Thymus (tissue), 11 donors: Measurements from ENCODE around the gene DCHS2. TPM values are rescaled to one million over a fixed set of nuclear protein-coding genes. Genes with fewer than 3 reads are reported as not detected.

ENCODE experiments used
- DNase-seq, 9 donors: peaks; one replicate each; pipeline ENCODE4 v3.0.0-alpha.2; 2013; ENCODE audit warnings: low spot score in 9 of 9, low read depth in 6 of 9, missing footprints in 1 of 9
- H3K27ac ChIP-seq, 2 donors: one replicate each; pipeline ENCODE4 v1.5.1; 2013; ENCODE audit warnings: control low read depth in 1 of 2, low read depth in 1 of 2, low read length in 1 of 2, mild to moderate bottlenecking in 1 of 2, moderate library complexity in 1 of 2
- H3K27me3 ChIP-seq, 2 donors: one replicate each; pipeline ENCODE4 v1.5.1; 2013; ENCODE audit warnings: low read length in 1 of 2; ENCODE audit not compliant: control insufficient read depth in 2 of 2, insufficient read depth in 1 of 2
- H3K36me3 ChIP-seq, 2 donors: one replicate each; pipeline ENCODE4 v1.5.1; 2013; ENCODE audit warnings: low read length in 1 of 2, mild to moderate bottlenecking in 1 of 2, moderate library complexity in 1 of 2; ENCODE audit not compliant: control insufficient read depth in 2 of 2, insufficient read depth in 2 of 2
- H3K4me1 ChIP-seq, 2 donors: one replicate each; pipeline ENCODE4 v1.5.1; 2013; ENCODE audit warnings: low read length in 2 of 2; ENCODE audit not compliant: control insufficient read depth in 2 of 2, insufficient read depth in 2 of 2
- H3K4me3 ChIP-seq, 2 donors: one replicate each; pipeline ENCODE4 v1.5.1; 2013; ENCODE audit warnings: low read length in 2 of 2, control low read depth in 1 of 2, mild to moderate bottlenecking in 1 of 2
- H3K9me3 ChIP-seq, 2 donors: one replicate each; pipeline ENCODE4 v1.5.1; 2013; ENCODE audit warnings: low read length in 1 of 2, mild to moderate bottlenecking in 1 of 2; ENCODE audit not compliant: control insufficient read depth in 2 of 2, insufficient read depth in 1 of 2
- WGBS: extraction: QIAGEN DNeasy Blood & Tissue Kit; methylation state at CpG from one replicate; pipeline ENCODE4 v1.1.7; 2013; 5-methylcytosine and 5-hydroxymethylcytosine counted together
- polyA plus RNA-seq: library from polyadenylated mRNA; stranded (reverse); fragments of 200-250 nt; gene quantifications from one replicate; pipeline ENCODE4 v1.2.3, GENCODE V29; 2013
- total RNA-seq: library from RNA; stranded (reverse); fragments of 120-200 nt; gene quantifications from one replicate; pipeline ENCODE4 v1.2.4, GENCODE V29; 2013
- donor health status: healthy.

Gene DCHS2
- total and polyA plus RNA-seq, 2 donors, result 0.07 to 0.19 TPM

- Histone ChIP-seq H3K27me3 (no peaks in the 10 kb centered on the region), H3K36me3 (no peaks in the 10 kb centered on the region), H3K9me3 (no peaks in the 10 kb centered on the region), H3K27ac (no peak overlapping the region), H3K4me3 (no peak overlapping the region), H3K4me1 (no peaks in the 10 kb centered on the region)
- no peak for DNase-seq
Measured at GRCh38 chr4:154315741-154316140, 175.9 kb downstream of the DCHS2 start.

DNA sequence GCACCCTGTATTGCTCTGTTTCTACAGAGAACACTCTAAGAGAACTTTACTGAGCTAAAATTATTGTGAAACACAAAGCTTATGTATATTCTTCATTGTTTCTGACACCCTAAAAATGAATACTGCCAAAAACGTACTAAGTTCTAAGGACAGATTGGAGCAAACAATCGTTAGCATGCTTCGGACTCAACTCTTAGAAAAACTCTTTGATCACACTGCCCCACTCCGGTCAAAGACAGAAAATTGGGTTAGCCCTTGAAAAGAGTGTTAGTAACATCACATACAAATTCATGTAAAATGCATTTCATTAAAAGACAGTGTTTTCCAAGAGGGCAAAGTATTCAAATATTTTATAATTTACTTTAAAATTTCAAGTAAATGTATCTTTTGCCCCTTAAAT is 177.4 kb downstream of the DCHS2 start:
- H3K9me3 ChIP-seq, result no peaks in the 10 kb centered on the region
- no peaks in the 10 kb centered on the region for H3K27me3 ChIP-seq
- H3K4me1 ChIP-seq, result no peaks in the 10 kb centered on the region
- DNase-seq, result no peak
- no peak overlapping the region for H3K27ac ChIP-seq
- 57% methylated on average over 4 of the region's 4 CpGs for WGBS
- H3K4me3 ChIP-seq, result no peak overlapping the region
- no peaks in the 10 kb centered on the region for H3K36me3 ChIP-seq

- Histone ChIP-seq H3K36me3 (no peaks in the 10 kb centered on the region), H3K27ac (no peak overlapping the region), H3K4me3 (no peak overlapping the region), H3K4me1 (no peaks in the 10 kb centered on the region), H3K9me3 (no peaks in the 10 kb centered on the region), H3K27me3 (no peaks in the 10 kb centered on the region)
- 79% methylated on average over 5 of the region's 5 CpGs for WGBS
- DNase-seq, result no peak
Measured at GRCh38 chr4:154313004-154313585, 178.5 kb downstream of the DCHS2 start.

GRCh38 chr4:154312246-154312645 is 179.4 kb downstream of the DCHS2 start:
- 90% methylated on average over 7 of the region's 7 CpGs for WGBS
- no peak for DNase-seq
- no peaks in the 10 kb centered on the region for H3K4me1 ChIP-seq
- H3K27me3 ChIP-seq, result no peaks in the 10 kb centered on the region
- no peak overlapping the region for H3K27ac ChIP-seq
- no peak overlapping the region for H3K4me3 ChIP-seq
- no peaks in the 10 kb centered on the region for H3K9me3 ChIP-seq
- H3K36me3 ChIP-seq, result no peaks in the 10 kb centered on the region

GRCh38 chr4:154310578-154310977 is 181.0 kb downstream of the DCHS2 start:
- no peaks in the 10 kb centered on the region for H3K27me3 ChIP-seq
- no peaks in the 10 kb centered on the region for H3K4me1 ChIP-seq
- H3K4me3 ChIP-seq, result no peak overlapping the region
- H3K27ac ChIP-seq, result no peak overlapping the region
- no peaks in the 10 kb centered on the region for H3K36me3 ChIP-seq
- no peak for DNase-seq
- no peaks in the 10 kb centered on the region for H3K9me3 ChIP-seq

DNA sequence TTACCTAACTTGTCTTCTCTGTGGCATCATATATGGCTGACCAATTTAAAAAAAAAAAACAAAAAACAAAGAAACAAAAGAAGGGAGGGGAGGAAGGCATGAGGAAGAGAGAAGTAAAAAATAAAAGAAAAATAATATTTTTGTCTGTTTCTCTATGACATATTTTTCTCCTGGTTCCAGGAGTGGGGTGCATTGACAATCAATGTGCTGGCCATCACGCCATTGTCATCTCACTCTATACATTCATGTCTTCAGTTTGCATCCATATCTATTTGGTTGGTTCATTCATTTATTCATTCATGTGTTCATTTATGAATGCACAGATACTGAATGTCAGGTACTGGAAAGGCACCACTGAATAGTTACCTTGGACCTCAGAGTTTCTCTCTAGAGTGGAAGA is 183.4 kb downstream of the DCHS2 start:
- DNase-seq, result no peak
- Histone ChIP-seq H3K4me1 (no peaks in the 10 kb centered on the region), H3K36me3 (no peaks in the 10 kb centered on the region), H3K9me3 (no peaks in the 10 kb centered on the region), H3K27ac (no peak overlapping the region), H3K27me3 (no peaks in the 10 kb centered on the region), H3K4me3 (no peak overlapping the region)
- 94% methylated on average over 1 of the region's 1 CpG for WGBS

DNA sequence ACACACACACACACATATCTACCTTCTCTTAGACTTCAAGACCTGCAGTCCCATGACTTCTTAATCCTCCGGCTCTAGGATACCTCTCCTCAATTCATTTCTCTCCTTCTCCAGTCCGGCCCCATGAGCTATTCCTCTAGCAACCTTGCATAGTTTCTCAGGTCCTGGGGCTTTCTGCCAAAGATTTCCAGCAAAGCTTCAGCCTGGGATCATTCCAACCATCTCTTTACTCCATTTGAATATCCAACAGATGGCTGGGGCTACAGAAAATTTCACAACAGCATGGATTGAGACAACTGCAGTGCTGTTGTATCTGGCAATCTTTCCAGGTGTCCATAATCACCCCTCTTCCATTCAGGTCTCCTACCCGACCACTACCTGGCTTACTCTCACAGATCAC is 184.1 kb downstream of the DCHS2 start:
- H3K9me3 ChIP-seq, result no peaks in the 10 kb centered on the region
- no peak for DNase-seq
- no peaks in the 10 kb centered on the region for H3K27me3 ChIP-seq
- H3K27ac ChIP-seq, result no peak overlapping the region
- H3K4me1 ChIP-seq, result no peaks in the 10 kb centered on the region
- H3K4me3 ChIP-seq, result no peak overlapping the region
- no peaks in the 10 kb centered on the region for H3K36me3 ChIP-seq
- WGBS, result 86% methylated on average over 3 of the region's 3 CpGs

- Histone ChIP-seq H3K27me3 (no peaks in the 10 kb centered on the region), H3K9me3 (no peaks in the 10 kb centered on the region), H3K27ac (no peak overlapping the region), H3K36me3 (no peaks in the 10 kb centered on the region), H3K4me1 (no peaks in the 10 kb centered on the region), H3K4me3 (no peak overlapping the region)
- DNase-seq, result no peak
- 78% methylated on average over 5 of the region's 5 CpGs for WGBS
Measured at GRCh38 chr4:154305616-154306015, 186.0 kb downstream of the DCHS2 start.

DNA sequence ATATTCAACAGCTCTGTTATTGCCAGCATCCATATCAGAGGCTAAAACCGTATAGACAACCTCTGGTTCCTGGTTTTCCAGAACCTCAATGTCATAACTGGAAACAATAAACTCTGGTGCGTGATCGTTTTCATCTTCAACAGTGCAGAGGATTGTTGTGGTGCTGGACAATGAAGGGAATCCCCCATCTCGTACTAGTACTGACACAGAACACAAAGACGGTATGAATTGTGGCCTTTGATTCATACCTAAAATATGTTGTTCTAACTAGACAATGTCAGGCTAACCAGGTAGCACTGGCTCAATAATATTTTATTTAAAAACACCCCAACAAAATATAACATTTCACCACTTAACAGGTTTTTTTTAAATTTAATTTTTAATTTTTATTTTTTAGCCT is 186.9 kb downstream of the DCHS2 start:
- Histone ChIP-seq H3K27ac (no peak overlapping the region), H3K4me3 (no peak overlapping the region), H3K4me1 (no peaks in the 10 kb centered on the region), H3K36me3 (no peaks in the 10 kb centered on the region), H3K9me3 (no peaks in the 10 kb centered on the region), H3K27me3 (no peaks in the 10 kb centered on the region)
- WGBS, result 91% methylated on average over 5 of the region's 5 CpGs
- no peak for DNase-seq
